Measurements from ENCODE around the gene ALCAM.

DNA sequence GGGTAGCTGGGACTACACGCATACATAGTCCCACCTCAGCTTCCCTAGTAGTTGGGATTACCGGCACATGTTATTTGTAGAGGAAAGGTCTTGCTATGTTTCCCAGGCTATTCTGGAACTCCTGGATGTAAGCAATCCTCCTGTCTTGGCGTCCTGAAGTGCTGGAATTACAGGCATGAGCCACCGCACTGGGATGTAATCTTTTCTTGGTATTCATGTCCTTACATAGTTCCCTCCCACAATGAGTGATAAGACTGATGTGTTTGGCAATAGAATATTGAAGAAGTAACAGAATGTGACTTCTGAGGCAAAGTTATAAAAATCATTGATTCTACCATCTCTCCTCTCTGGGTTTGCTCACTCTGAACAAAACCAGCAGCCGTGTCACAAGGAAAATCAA lies 22.7 kb upstream of the ALCAM start:
- TF ChIP-seq, protein P1, sequence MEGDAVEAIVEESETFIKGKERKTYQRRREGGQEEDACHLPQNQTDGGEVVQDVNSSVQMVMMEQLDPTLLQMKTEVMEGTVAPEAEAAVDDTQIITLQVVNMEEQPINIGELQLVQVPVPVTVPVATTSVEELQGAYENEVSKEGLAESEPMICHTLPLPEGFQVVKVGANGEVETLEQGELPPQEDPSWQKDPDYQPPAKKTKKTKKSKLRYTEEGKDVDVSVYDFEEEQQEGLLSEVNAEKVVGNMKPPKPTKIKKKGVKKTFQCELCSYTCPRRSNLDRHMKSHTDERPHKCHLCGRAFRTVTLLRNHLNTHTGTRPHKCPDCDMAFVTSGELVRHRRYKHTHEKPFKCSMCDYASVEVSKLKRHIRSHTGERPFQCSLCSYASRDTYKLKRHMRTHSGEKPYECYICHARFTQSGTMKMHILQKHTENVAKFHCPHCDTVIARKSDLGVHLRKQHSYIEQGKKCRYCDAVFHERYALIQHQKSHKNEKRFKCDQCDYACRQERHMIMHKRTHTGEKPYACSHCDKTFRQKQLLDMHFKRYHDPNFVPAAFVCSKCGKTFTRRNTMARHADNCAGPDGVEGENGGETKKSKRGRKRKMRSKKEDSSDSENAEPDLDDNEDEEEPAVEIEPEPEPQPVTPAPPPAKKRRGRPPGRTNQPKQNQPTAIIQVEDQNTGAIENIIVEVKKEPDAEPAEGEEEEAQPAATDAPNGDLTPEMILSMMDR (IDR thresholded peaks at IDR 0.05), result no peak
- no peak for TF ChIP-seq ZFX (IDR thresholded peaks at IDR 0.05; ENCODE audit: borderline replicate concordance)
